HFF-Myc (cell line): ENCODE measurements around the gene RASAL2.

Experiments
- DNase-seq: peaks from one replicate; pipeline ENCODE4 v3.0.0-alpha.2; 2011; ENCODE audit warnings: low read depth; ENCODE audit errors: extremely low read depth
- H3K4me3 ChIP-seq: replicated peaks from 2 replicates; pipeline ENCODE4 v1.5.1; 2011; ENCODE audit warnings: low read depth, mild to moderate bottlenecking, control low read depth, low read length
- CTCF ChIP-seq: IDR thresholded peaks from 2 replicates; pipeline ENCODE4 v1.5.1; 2012; ENCODE audit warnings: mild to moderate bottlenecking, low read depth, low read length, control low read depth; ENCODE audit errors: missing control alignments

Gene RASAL2

GRCh38 chr1:178169649-178170048 lies 75.7 kb downstream of the RASAL2 start:
- TF ChIP-seq CTCF: no peak
- H3K4me3 ChIP-seq: no peak overlapping the region
- DNase-seq: no peak

- no peak for TF ChIP-seq CTCF
- DNase-seq: no peak
- no peak overlapping the region for H3K4me3 ChIP-seq
These were observed 79.0 kb downstream of the RASAL2 start for GRCh38 chr1:178172939-178173338.

- DNase-seq: no peak
- H3K4me3 ChIP-seq: no peak overlapping the region
- TF ChIP-seq CTCF: no peak
These were observed 80.6 kb downstream of the RASAL2 start for GRCh38 chr1:178174539-178174938.

- H3K4me3 ChIP-seq: no peak overlapping the region
- DNase-seq: no peak
- TF ChIP-seq CTCF: no peak
These were observed 86.5 kb downstream of the RASAL2 start for GRCh38 chr1:178180405-178180804.

GRCh38 chr1:178183796-178184195 lies 89.9 kb downstream of the RASAL2 start:
- H3K4me3 ChIP-seq: no peak overlapping the region
- DNase-seq: no peak
- no peak for TF ChIP-seq CTCF

GRCh38 chr1:178188306-178188705 lies 94.4 kb downstream of the RASAL2 start:
- DNase-seq: no peak
- H3K4me3 ChIP-seq: no peak overlapping the region

More at GRCh38 chr1:178188306-178188705, 94.4 kb downstream of the RASAL2 start:
- TF ChIP-seq CTCF: no peak
